ENCODE measurements around the gene KIR3DL1.

DNA sequence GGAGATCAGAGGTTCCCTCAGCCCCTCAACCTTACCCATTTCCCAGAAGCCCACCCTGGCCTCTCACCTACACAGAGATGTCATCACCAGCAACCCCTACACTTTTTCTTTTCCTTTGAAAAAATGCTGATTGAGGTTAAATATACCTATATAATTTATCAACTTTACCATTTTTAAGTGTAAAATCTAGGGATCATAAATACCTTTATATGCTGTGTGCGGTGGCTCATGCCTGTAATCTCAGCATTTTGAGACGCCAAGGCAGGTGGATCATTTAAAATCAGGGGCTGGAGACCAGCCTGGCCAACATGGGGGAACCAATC, 9.8 kb upstream of the KIR3DL1 start:
- TF ChIP-seq, protein P1, sequence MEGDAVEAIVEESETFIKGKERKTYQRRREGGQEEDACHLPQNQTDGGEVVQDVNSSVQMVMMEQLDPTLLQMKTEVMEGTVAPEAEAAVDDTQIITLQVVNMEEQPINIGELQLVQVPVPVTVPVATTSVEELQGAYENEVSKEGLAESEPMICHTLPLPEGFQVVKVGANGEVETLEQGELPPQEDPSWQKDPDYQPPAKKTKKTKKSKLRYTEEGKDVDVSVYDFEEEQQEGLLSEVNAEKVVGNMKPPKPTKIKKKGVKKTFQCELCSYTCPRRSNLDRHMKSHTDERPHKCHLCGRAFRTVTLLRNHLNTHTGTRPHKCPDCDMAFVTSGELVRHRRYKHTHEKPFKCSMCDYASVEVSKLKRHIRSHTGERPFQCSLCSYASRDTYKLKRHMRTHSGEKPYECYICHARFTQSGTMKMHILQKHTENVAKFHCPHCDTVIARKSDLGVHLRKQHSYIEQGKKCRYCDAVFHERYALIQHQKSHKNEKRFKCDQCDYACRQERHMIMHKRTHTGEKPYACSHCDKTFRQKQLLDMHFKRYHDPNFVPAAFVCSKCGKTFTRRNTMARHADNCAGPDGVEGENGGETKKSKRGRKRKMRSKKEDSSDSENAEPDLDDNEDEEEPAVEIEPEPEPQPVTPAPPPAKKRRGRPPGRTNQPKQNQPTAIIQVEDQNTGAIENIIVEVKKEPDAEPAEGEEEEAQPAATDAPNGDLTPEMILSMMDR (IDR thresholded peaks at IDR 0.05; ENCODE audit: low read length) = no peak
- no peak for TF ChIP-seq EZH2 (IDR thresholded peaks at IDR 0.05; ENCODE audit: borderline replicate concordance, low read length)

All from OCI-LY1 (cell line).